PC-3 (cell line): ENCODE measurements around the gene WTIP. TPM values are rescaled to one million over a fixed set of nuclear protein-coding genes. Genes with fewer than 3 reads are reported as not detected.
"Not testable (repeated sequence)": the region's sequence is repeated elsewhere in the genome, so short reads cannot be mapped to it uniquely, and the experiment has no call there.

Experiments used
- ATAC-seq: fragments of 200-7000 bp; cut with Tn5 transposase; 2 replicates; pipeline ENCODE4 v1.9.1; 2020; ENCODE audit warnings: mild to moderate bottlenecking, moderate library complexity
- BruUV-seq: library from RNA; stranded (reverse); fragments of 400-500 nt; replicated peaks from 2 replicates; lab custom pipeline; 2021; lab: Mats Ljungman, UMichigan
- CTCF ChIA-PET: fragments of 300-600 bp; sonication (Branson Sonifier 250); formaldehyde crosslinking; loops from one replicate; lab custom pipeline; 2022; ENCODE audit warnings: antibody characterized with exemption; lab: Charles Lee
- POLR2A ChIA-PET: fragments of 300-600 bp; sonication (Branson Sonifier 250); formaldehyde crosslinking; loops from one replicate; lab custom pipeline; 2022; ENCODE audit warnings: antibody characterized with exemption; ENCODE audit not compliant: unreplicated experiment; lab: Charles Lee
- DNase-seq: peaks from one replicate; pipeline ENCODE4 v3.0.0-alpha.2; 2015
- H2AFZ ChIP-seq: fragments of 300-600 bp; sonication (generic); 2 replicates; pipeline ENCODE4 v1.6.0; 2016; ENCODE audit warnings: antibody characterized with exemption, low read length
- H3F3A ChIP-seq: fragments of 300-600 bp; sonication (generic); one replicate; pipeline ENCODE4 v1.6.0; 2017; ENCODE audit warnings: antibody characterized with exemption, low read length, control low read depth, mild to moderate bottlenecking; ENCODE audit not compliant: unreplicated experiment
- H3K27ac ChIP-seq: fragments of 300-600 bp; sonication (generic); 2 replicates; pipeline ENCODE4 v1.5.1; 2016; ENCODE audit warnings: mild to moderate bottlenecking, low read length
- H3K27me3 ChIP-seq: fragments of 300-600 bp; sonication (generic); 2 replicates; pipeline ENCODE4 v1.6.1; 2016; ENCODE audit warnings: low read length, mixed read lengths
- H3K36me3 ChIP-seq: fragments of 300-600 bp; sonication (generic); 2 replicates; pipeline ENCODE4 v1.6.1; 2016; ENCODE audit warnings: low read depth, mixed run types, low read length, mixed read lengths
- H3K4me1 ChIP-seq: fragments of 300-600 bp; sonication (generic); 2 replicates; pipeline ENCODE4 v1.5.1; 2016; ENCODE audit warnings: low read length; ENCODE audit not compliant: insufficient read depth
- H3K4me2 ChIP-seq: fragments of 300-600 bp; sonication (generic); 2 replicates; pipeline ENCODE4 v1.6.0; 2016; ENCODE audit warnings: low read length
- H3K4me3 ChIP-seq: fragments of 300-600 bp; sonication (generic); 2 replicates; pipeline ENCODE4 v1.5.1; 2016; ENCODE audit warnings: mild to moderate bottlenecking, low read length, mixed read lengths
- H3K79me2 ChIP-seq: fragments of 300-600 bp; sonication (generic); 2 replicates; pipeline ENCODE4 v1.6.1; 2017; ENCODE audit warnings: low read length, mixed read lengths
- H3K9ac ChIP-seq: fragments of 300-600 bp; sonication (generic); 2 replicates; pipeline ENCODE4 v1.6.0; 2016; ENCODE audit warnings: mild to moderate bottlenecking, low read length
- H3K9me2 ChIP-seq: fragments of 300-600 bp; sonication (generic); replicated peaks from 2 replicates; pipeline ENCODE4 v1.6.1; 2016; ENCODE audit warnings: mixed run types, low read length, mixed read lengths
- H3K9me3 ChIP-seq: fragments of 300-600 bp; sonication (generic); 2 replicates; pipeline ENCODE4 v1.6.1; 2016; ENCODE audit warnings: low read length, mixed read lengths
- H4K20me1 ChIP-seq: fragments of 300-600 bp; sonication (generic); 2 replicates; pipeline ENCODE4 v1.6.1; 2016; ENCODE audit warnings: low read length, mixed read lengths
- EZH2 ChIP-seq: fragments of 300-600 bp; sonication (generic); IDR thresholded peaks from one replicate; pipeline ENCODE4 v1.6.1; 2017; ENCODE audit warnings: antibody characterized with exemption, mild to moderate bottlenecking, low read length; ENCODE audit not compliant: unreplicated experiment
- EZH2phosphoT487 ChIP-seq: fragments of 300-600 bp; sonication (generic); IDR thresholded peaks from 2 replicates; pipeline ENCODE4 v1.6.1; 2018; ENCODE audit warnings: mild to moderate bottlenecking, antibody characterized with exemption, low read length, borderline replicate concordance
- intact Hi-C: fragments of 100-400 bp; cut with micrococcal nuclease; formaldehyde crosslinking; loops from 2 replicates; pipeline ENCODE4 v1.9.0; 2023
- total RNA-seq: library from RNA; depleted of rRNA; stranded (reverse); fragments of >200 nt; gene quantifications from 2 replicates; pipeline ENCODE4 v1.2.3, GENCODE V29; 2014
- TF ChIP-seq, protein P1 (sequence below): fragments of 300-600 bp; sonication (generic); conservative IDR thresholded peaks from 2 replicates; pipeline ENCODE4 v1.5.1; 2017; ENCODE audit warnings: antibody characterized with exemption, low read depth, mild to moderate bottlenecking, low read length

WTIP gene
- total RNA-seq, 1 experiment from 2014 or later, result 5.2 TPM

- TF ChIP-seq, protein P1, sequence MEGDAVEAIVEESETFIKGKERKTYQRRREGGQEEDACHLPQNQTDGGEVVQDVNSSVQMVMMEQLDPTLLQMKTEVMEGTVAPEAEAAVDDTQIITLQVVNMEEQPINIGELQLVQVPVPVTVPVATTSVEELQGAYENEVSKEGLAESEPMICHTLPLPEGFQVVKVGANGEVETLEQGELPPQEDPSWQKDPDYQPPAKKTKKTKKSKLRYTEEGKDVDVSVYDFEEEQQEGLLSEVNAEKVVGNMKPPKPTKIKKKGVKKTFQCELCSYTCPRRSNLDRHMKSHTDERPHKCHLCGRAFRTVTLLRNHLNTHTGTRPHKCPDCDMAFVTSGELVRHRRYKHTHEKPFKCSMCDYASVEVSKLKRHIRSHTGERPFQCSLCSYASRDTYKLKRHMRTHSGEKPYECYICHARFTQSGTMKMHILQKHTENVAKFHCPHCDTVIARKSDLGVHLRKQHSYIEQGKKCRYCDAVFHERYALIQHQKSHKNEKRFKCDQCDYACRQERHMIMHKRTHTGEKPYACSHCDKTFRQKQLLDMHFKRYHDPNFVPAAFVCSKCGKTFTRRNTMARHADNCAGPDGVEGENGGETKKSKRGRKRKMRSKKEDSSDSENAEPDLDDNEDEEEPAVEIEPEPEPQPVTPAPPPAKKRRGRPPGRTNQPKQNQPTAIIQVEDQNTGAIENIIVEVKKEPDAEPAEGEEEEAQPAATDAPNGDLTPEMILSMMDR, result no peak
- TF ChIP-seq EZH2phosphoT487 (no peak), EZH2 (no peak)
- no peak overlapping the region for H3K4me3 ChIP-seq
- H3K4me1 ChIP-seq, result no peaks in the 10 kb centered on the region
- intact Hi-C loops, result no loop called here
- no peaks in the 10 kb centered on the region for H3K27me3 ChIP-seq
- no peaks in the 10 kb centered on the region for H3K9me3 ChIP-seq
- no TSS peak for BruUV-seq
- ATAC-seq (peak; percentile 35; the same call in 1 of the 2 replicates), DNase-seq (no peak)
- H3F3A ChIP-seq, result no peaks in the 10 kb centered on the region
- H4K20me1 ChIP-seq, result no peaks in the 10 kb centered on the region
- H3K9ac ChIP-seq, result no peak overlapping the region
- H3K36me3 ChIP-seq, result peaks cover 49% of the 10 kb centered on the region
- CTCF ChIA-PET, result no interaction called here
- no peak overlapping the region for H3K4me2 ChIP-seq
- H2AFZ ChIP-seq, result no peak overlapping the region
- H3K9me2 ChIP-seq, result no peaks in the 10 kb centered on the region
- no peak overlapping the region for H3K27ac ChIP-seq
- H3K79me2 ChIP-seq, result no peaks in the 10 kb centered on the region
- POLR2A ChIA-PET, result no interaction called here
Measured at GRCh38 chr19:34468409-34468808, 13.1 kb upstream of the WTIP start.

DNA sequence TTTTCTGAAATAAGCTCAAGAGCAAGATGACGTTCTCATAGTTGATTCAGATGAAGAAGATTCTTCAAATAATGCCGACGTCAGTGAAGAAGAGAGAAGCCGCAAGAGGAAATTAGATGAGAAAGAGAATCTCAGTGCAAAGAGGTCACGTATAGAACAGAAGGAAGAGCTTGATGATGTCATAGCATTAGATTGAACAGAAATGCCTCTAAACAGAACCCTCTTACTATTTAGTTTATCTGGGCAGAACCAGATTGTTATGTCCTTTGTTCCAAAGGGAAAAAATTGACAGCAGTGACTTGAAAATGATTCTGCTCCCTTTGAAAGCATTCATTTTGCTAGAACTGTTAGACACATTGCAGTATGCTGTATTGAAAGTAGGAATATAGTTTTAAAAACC lies 12.5 kb upstream of the WTIP start:
- H3K9me2 ChIP-seq, H3K4me1 ChIP-seq, DNase-seq, H3K27me3 ChIP-seq, H3K9me3 ChIP-seq, H3K9ac ChIP-seq, H3K79me2 ChIP-seq, H2AFZ ChIP-seq, H3F3A ChIP-seq, POLR2A ChIA-PET, H3K27ac ChIP-seq, H3K4me2 ChIP-seq, H3K4me3 ChIP-seq, H4K20me1 ChIP-seq, CTCF ChIA-PET, ATAC-seq, intact Hi-C loops, BruUV-seq: not testable (repeated sequence)
- peaks cover 44% of the 10 kb centered on the region for H3K36me3 ChIP-seq

GRCh38 chr19:34471906-34472700 lies 9.5 kb upstream of the WTIP start:
- Histone ChIP-seq H3K79me2 (no peaks in the 10 kb centered on the region), H3K27me3 (no peaks in the 10 kb centered on the region), H3K9ac (no peak overlapping the region), H3K36me3 (peaks cover 35% of the 10 kb centered on the region), H2AFZ (no peak overlapping the region), H3K9me2 (no peaks in the 10 kb centered on the region), H4K20me1 (0 out of 2 replicates have a peak, but pooled peaks cover 3% of the 10 kb centered on the region), H3K27ac (no peak overlapping the region), H3F3A (peaks cover 3% of the 10 kb centered on the region), H3K4me2 (no peak overlapping the region), H3K4me1 (peaks cover 7% of the 10 kb centered on the region), H3K9me3 (no peaks in the 10 kb centered on the region), H3K4me3 (no peak overlapping the region)
- no TSS peak for BruUV-seq
- ATAC-seq (no peak), DNase-seq (no peak)
- ChIA-PET CTCF (no interaction called here), POLR2A (no interaction called here)
- intact Hi-C loops, result no loop called here
- TF ChIP-seq EZH2, result no peak
- TF ChIP-seq, protein P1, result no peak
- no peak for TF ChIP-seq EZH2phosphoT487
